ENCODE data around the gene PRKCE. TPM values are rescaled to one million over a fixed set of nuclear protein-coding genes. Genes with fewer than 3 reads are reported as not detected.

Gene PRKCE
- total RNA-seq, 2 experiments from 2014 or later: 6.1 to 8.0 TPM

GRCh38 chr2:45672138-45672537 lies 20.7 kb downstream of the PRKCE start:
- H3K36me3 Mint-ChIP-seq: peaks cover 3% of the 10 kb centered on the region
- no peak for DNase-seq
- H3K9me3 Mint-ChIP-seq: no peaks in the 10 kb centered on the region
- H3K27me3 Mint-ChIP-seq: no peaks in the 10 kb centered on the region
- H3K4me3 Mint-ChIP-seq: no peak overlapping the region
- peaks cover 5% of the 10 kb centered on the region for H3K4me1 Mint-ChIP-seq
- no peak overlapping the region for H3K27ac Mint-ChIP-seq

DNA sequence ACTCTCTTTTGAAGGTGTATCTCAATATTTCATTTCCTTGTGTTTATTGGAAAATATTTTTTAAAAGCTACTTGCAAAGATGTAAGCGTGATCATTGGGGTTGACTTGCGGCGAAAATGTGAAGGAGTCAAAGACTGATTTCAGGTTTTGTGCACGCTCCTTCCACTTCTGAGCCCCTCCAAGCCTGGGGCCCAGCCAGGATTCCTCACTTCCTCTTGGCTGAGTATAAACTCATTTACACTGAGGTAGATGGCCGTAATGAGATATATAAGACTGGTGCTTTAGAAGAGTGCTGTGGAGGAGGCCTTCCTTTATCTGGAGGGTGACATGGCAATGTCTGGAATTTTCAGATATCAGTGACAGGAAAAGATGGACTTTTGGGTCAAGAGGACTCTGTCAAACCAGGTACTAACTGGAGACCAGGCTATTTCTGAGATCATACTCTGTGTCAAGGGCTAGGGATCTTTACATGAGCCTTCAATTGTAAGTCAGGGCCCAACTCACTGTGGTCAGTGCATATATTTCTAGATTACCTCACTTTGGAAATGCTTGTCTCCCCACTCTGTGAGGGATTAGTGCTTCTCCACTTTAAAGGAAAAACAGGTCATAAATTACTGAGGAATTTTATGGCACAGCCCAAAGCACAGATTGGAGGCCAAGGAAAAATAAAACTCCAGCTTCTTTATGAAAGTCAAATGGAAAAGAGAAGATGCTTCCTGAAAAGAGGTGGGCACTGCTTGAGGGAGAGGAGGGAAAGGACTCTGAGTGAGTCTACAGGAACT lies 22.8 kb downstream of the PRKCE start:
- DNase-seq: no peak
- Mint-ChIP-seq H3K27ac (no peak overlapping the region), H3K4me3 (no peak overlapping the region), H3K4me1 (peaks cover 3% of the 10 kb centered on the region), H3K9me3 (no peaks in the 10 kb centered on the region), H3K36me3 (peaks cover 3% of the 10 kb centered on the region), H3K27me3 (no peaks in the 10 kb centered on the region)

DNA sequence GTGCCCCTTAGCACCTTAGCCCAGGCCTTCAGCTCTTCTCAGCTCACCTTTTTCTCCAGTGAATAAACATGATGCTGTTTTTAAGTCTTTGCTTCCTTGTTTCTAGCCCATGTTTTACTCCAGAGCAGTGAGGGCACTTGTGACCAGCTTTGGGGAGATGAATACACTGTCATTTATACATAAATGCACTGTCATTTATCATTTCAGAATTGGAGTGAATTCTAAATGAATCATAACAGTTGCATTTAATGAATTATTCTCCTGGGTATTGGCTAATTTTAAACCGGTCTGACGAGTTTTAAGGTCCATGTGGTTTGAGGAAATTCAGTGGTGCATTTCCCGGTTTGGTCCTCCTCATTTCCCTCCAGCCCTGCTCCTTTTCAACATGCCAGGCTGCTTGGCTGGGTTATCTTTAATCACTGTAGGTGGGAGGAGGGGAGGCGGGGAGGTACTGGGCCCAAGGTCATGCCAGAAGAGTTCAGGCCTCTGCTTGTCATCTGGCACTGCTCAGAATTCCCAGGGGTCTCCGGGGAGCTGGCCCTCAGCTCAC lies 23.9 kb downstream of the PRKCE start:
- Mint-ChIP-seq H3K36me3 (peaks cover 3% of the 10 kb centered on the region), H3K4me3 (no peak overlapping the region), H3K4me1 (peaks cover 2% of the 10 kb centered on the region), H3K27ac (no peak overlapping the region), H3K27me3 (no peaks in the 10 kb centered on the region), H3K9me3 (no peaks in the 10 kb centered on the region)
- DNase-seq: no peak

DNA sequence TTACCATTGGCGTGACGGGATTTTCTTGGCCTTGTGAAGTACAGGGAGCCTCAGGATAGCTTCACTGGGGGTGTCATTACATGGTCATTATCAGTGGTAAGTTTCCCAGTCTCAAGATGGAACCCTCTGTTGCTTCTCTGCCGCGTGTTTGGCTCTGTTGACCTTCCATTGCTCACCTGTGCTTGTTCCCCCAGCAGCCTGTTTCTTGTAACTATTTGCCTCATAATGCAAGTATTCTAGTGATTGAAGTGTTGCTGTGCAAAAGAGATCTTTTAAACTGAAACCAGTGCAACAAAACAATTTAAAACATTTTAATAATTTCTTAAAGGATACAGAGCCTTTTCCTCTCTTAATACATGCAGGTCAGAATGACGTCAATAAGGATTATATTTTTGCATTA lies 24.6 kb downstream of the PRKCE start:
- Mint-ChIP-seq H3K27me3 (no peaks in the 10 kb centered on the region), H3K36me3 (peaks cover 3% of the 10 kb centered on the region), H3K4me1 (peaks cover 2% of the 10 kb centered on the region), H3K9me3 (no peaks in the 10 kb centered on the region), H3K4me3 (no peak overlapping the region), H3K27ac (no peak overlapping the region)
- no peak for DNase-seq

DNA sequence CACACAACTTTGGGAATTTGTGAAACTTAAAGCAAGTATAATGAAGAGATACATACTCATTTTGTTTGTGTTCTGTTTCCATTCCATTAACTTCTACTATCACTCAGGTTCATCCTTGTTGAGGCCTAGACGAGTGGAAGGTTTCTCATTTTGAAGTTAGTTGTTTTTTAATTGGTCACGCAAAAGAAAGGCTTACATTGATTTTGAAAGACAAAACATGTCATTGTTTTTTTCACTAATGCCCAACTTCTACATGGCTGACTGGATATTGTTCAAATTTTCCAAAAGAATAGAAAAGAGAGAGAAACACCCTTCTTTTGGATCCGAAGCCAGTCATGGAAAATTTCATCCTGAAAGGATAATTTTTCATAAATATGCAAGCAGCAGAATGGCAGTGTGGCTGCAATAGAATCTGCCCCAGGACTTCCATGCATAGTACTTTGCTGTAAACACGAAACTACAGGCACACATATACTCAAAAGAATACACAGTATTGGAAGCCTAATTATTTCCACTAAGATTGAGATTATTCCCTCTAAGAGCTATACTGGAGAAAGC lies 27.4 kb downstream of the PRKCE start:
- no peak overlapping the region for H3K4me3 Mint-ChIP-seq
- H3K27ac Mint-ChIP-seq: no peak overlapping the region
- H3K4me1 Mint-ChIP-seq: peaks cover 9% of the 10 kb centered on the region
- no peaks in the 10 kb centered on the region for H3K36me3 Mint-ChIP-seq
- H3K9me3 Mint-ChIP-seq: no peaks in the 10 kb centered on the region
- no peaks in the 10 kb centered on the region for H3K27me3 Mint-ChIP-seq
- DNase-seq: no peak

DNA sequence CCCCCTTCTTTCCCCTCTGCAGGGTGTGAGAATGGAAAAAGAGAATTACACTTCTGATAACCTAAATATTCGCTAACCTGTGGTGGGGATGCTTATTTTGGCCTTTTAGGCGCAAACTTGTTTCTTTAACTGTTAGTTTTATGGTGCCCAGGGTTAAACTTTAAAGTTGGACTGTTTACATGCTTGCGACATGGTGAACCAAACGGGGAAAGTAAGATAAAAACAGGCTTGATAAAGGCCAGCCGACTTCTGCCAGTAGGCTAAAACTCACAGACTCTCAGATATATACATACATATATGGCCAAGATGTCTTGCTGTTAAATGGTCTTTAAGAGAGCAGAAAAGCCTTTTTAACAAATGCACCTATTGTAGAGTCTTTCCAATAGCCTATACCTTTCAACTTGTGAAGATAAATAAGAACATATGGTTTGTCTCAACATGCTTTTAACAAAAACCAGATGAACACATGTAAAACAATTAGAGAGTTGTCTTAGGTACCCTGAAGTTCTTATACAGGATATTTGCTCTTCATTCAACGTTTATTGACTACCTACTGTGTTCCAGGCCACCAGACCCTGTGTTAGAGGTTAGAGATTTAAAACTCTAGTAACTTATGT lies 29.0 kb downstream of the PRKCE start:
- H3K27ac Mint-ChIP-seq: no peak overlapping the region
- no peak for DNase-seq
- H3K9me3 Mint-ChIP-seq: no peaks in the 10 kb centered on the region
- H3K36me3 Mint-ChIP-seq: no peaks in the 10 kb centered on the region
- H3K4me3 Mint-ChIP-seq: no peak overlapping the region
- H3K27me3 Mint-ChIP-seq: no peaks in the 10 kb centered on the region
- H3K4me1 Mint-ChIP-seq: peaks cover 9% of the 10 kb centered on the region

GRCh38 chr2:45681675-45682074 lies 30.2 kb downstream of the PRKCE start:
- DNase-seq: peak; percentile 4
- no peaks in the 10 kb centered on the region for H3K36me3 Mint-ChIP-seq
- H3K27ac Mint-ChIP-seq: no peak overlapping the region
- H3K9me3 Mint-ChIP-seq: no peaks in the 10 kb centered on the region
- H3K27me3 Mint-ChIP-seq: no peaks in the 10 kb centered on the region
- H3K4me3 Mint-ChIP-seq: no peak overlapping the region
- H3K4me1 Mint-ChIP-seq: peaks cover 9% of the 10 kb centered on the region

DNA sequence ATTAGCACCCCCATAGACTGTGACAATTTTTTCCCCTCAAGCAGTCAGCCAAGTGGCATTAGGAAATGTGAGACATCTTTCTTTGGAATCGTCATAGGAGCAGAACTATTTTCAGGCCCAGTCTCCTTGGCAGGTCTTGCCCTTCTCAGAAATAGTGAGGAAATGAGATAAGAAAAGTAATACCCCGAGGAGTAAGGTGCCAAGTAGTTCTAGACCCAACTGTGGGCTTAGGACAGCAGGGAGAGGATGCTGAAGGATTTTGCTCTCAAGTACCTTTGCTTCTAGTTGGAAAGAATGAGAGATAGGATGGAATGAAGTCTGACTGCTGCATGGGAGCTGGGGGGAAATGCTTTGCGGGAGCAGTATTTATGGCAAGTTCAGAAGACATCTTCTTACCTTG lies 31.8 kb downstream of the PRKCE start:
- Mint-ChIP-seq H3K36me3 (no peaks in the 10 kb centered on the region), H3K9me3 (no peaks in the 10 kb centered on the region), H3K27ac (no peak overlapping the region), H3K27me3 (no peaks in the 10 kb centered on the region), H3K4me3 (no peak overlapping the region), H3K4me1 (peaks cover 8% of the 10 kb centered on the region)
- no peak for DNase-seq

GRCh38 chr2:45684756-45685155 lies 33.3 kb downstream of the PRKCE start:
- Mint-ChIP-seq H3K27me3 (no peaks in the 10 kb centered on the region), H3K4me1 (peaks cover 7% of the 10 kb centered on the region), H3K27ac (no peak overlapping the region), H3K9me3 (no peaks in the 10 kb centered on the region), H3K4me3 (no peak overlapping the region), H3K36me3 (no peaks in the 10 kb centered on the region)
- no peak for DNase-seq

DNA sequence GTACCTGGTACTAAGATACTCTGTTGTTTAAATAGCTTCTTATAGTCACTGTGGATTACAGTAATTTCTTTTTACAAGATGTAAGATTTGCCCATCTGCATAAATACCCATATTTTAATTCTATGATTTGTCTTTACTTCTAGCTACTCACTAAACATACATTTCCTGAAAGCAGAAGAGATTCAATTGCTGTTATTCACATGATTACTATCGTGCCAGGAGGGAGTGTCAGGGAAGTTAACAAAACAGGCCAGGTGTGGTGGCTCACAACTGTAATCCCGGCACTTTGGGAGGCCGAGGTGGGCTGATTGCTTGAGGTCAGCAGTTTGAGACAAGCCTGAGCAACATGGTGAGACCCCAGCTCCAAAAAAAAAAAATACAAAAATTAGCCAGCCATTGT lies 33.8 kb downstream of the PRKCE start:
- DNase-seq: no peak
- Mint-ChIP-seq H3K9me3 (no peaks in the 10 kb centered on the region), H3K27ac (no peak overlapping the region), H3K27me3 (no peaks in the 10 kb centered on the region), H3K36me3 (no peaks in the 10 kb centered on the region), H3K4me1 (peaks cover 9% of the 10 kb centered on the region), H3K4me3 (no peak overlapping the region)

DNA sequence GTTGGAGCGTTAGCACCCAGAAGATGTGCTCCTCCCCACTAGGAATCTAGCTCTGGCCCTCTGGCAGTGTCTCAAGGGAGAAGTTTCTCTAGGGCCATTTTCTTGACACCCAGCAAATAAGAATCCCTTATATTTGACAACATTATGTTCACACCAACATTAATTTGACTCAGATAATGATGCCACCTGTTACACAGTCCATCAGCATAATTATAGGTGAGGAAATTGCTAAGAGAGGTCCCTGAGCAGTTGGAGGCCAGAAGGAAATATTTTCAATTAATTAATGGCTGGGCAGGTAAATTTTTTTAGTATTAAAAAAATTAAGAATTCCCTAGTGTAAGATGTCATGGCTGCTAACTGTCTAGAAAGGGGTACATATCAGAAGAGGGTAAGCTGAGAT lies 36.5 kb downstream of the PRKCE start:
- no peak overlapping the region for H3K4me3 Mint-ChIP-seq
- no peaks in the 10 kb centered on the region for H3K9me3 Mint-ChIP-seq
- H3K27me3 Mint-ChIP-seq: no peaks in the 10 kb centered on the region
- no peaks in the 10 kb centered on the region for H3K36me3 Mint-ChIP-seq
- H3K27ac Mint-ChIP-seq: no peak overlapping the region
- no peak for DNase-seq
- H3K4me1 Mint-ChIP-seq: peaks cover 5% of the 10 kb centered on the region

DNA sequence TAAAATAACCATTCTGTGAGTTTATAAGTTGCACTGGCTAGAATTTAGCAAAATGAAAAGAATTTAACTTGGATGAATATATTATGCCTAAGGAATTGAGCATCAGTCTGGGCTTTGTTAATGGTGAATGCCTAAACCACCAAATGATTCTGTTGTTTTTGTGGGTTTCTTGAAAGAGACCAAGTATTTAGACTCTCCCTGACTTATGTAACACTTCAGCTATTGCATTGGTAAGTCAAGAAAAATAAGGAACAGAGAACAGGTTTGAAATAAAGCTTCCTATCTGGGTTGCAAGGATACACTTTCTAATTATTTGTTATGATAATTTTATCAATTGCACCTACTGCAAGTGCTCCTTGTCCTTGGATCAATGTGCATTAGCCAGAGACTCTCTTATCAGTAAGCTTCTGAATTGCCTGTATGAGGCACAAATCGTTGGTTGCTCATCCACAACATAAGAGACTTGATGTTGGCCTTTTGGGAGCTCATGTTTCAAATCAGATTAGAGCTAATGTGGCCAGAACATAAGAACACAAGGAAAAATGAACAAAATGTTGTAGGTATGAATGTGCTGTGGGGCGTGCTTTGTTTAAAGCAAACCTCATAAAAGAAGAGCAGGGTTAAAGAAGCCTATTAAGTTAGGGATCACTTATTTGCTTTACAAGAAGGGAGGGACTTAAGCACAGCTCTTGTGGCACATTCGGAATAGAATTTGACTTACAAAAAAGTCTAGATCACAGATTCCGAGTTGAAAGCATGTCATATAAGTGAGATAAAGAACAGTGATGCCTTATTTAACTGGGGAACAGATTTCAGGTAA lies 37.2 kb downstream of the PRKCE start:
- no peak for DNase-seq
- H3K4me3 Mint-ChIP-seq: no peak overlapping the region
- H3K27me3 Mint-ChIP-seq: no peaks in the 10 kb centered on the region
- no peaks in the 10 kb centered on the region for H3K9me3 Mint-ChIP-seq
- no peaks in the 10 kb centered on the region for H3K36me3 Mint-ChIP-seq
- no peak overlapping the region for H3K27ac Mint-ChIP-seq
- peaks cover 1% of the 10 kb centered on the region for H3K4me1 Mint-ChIP-seq

GRCh38 chr2:45690231-45690630 lies 38.8 kb downstream of the PRKCE start:
- Mint-ChIP-seq H3K36me3 (no peaks in the 10 kb centered on the region), H3K9me3 (no peaks in the 10 kb centered on the region)

GRCh38 chr2:45691171-45691999 lies 39.9 kb downstream of the PRKCE start:
- H3K27me3 Mint-ChIP-seq: no peaks in the 10 kb centered on the region
- H3K4me3 Mint-ChIP-seq: no peak overlapping the region
- no peak for DNase-seq
- no peaks in the 10 kb centered on the region for H3K9me3 Mint-ChIP-seq
- no peak overlapping the region for H3K27ac Mint-ChIP-seq
- no peaks in the 10 kb centered on the region for H3K36me3 Mint-ChIP-seq
- H3K4me1 Mint-ChIP-seq: peaks cover 1% of the 10 kb centered on the region

More at GRCh38 chr2:45690231-45690630, 38.8 kb downstream of the PRKCE start:
- no peaks in the 10 kb centered on the region for H3K27me3 Mint-ChIP-seq
- H3K27ac Mint-ChIP-seq: no peak overlapping the region
- DNase-seq: no peak
- peaks cover 1% of the 10 kb centered on the region for H3K4me1 Mint-ChIP-seq
- H3K4me3 Mint-ChIP-seq: no peak overlapping the region

All from activated naive CD8-positive, alpha-beta T cell treated with anti-CD3 and anti-CD28 coated beads for 36 hours (primary cell).